ENCODE results near the gene RNF187. TPM values are rescaled to one million over a fixed set of nuclear protein-coding genes. Genes with fewer than 3 reads are reported as not detected.
"Not testable (repeated sequence)": the region's sequence is repeated elsewhere in the genome, so short reads cannot be mapped to it uniquely, and the experiment has no call there.

RNF187 gene
- total RNA-seq, 1 donor from 2014 or later = 94.8 TPM

DNA sequence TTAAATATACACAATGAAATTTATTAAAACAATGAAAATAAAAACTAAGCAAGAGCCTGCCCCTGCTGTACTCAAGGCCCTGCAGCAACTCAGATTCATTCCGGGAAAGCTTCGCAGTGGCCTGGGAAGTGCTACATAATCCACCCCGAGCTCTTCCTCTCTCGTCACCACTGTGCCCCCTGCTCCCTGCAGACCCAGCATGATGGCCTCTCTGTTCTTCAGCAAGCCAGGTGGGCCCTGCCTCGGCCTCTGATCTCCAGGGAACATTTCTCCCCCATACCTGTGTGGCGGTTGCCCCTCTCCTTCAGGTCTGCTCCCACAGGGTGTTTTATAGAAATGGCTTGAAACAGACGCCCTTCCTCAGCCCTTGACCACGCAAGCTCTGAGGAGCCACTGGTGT is 10.6 kb downstream of the RNF187 start:
- no peaks in the 10 kb centered on the region for H3K4me1 Mint-ChIP-seq (ENCODE audit: low read depth)
- TF ChIP-seq, protein P1, sequence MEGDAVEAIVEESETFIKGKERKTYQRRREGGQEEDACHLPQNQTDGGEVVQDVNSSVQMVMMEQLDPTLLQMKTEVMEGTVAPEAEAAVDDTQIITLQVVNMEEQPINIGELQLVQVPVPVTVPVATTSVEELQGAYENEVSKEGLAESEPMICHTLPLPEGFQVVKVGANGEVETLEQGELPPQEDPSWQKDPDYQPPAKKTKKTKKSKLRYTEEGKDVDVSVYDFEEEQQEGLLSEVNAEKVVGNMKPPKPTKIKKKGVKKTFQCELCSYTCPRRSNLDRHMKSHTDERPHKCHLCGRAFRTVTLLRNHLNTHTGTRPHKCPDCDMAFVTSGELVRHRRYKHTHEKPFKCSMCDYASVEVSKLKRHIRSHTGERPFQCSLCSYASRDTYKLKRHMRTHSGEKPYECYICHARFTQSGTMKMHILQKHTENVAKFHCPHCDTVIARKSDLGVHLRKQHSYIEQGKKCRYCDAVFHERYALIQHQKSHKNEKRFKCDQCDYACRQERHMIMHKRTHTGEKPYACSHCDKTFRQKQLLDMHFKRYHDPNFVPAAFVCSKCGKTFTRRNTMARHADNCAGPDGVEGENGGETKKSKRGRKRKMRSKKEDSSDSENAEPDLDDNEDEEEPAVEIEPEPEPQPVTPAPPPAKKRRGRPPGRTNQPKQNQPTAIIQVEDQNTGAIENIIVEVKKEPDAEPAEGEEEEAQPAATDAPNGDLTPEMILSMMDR (IDR thresholded peaks at IDR 0.05; ENCODE audit: unreplicated experiment) = no peak
- H3K9me3 Mint-ChIP-seq (ENCODE audit: low read depth) = no peaks in the 10 kb centered on the region
- peaks cover 13% of the 10 kb centered on the region for H3K36me3 Mint-ChIP-seq (ENCODE audit: insufficient read depth)
- no peak for DNase-seq (ENCODE audit: low spot score, unreplicated experiment)
- no peak overlapping the region for H3K4me3 Mint-ChIP-seq (ENCODE audit: low read depth)
- peaks cover 16% of the 10 kb centered on the region for H3K27me3 Mint-ChIP-seq
- H3K27ac Mint-ChIP-seq = no peak overlapping the region

GRCh38 chr1:228500143-228500734 is 13.1 kb downstream of the RNF187 start:
- Mint-ChIP-seq H3K4me3 (ENCODE audit: low read depth) (no peak overlapping the region), H3K4me1 (ENCODE audit: low read depth) (no peaks in the 10 kb centered on the region), H3K9me3 (ENCODE audit: low read depth) (peaks cover under 1% of the 10 kb centered on the region), H3K27me3 (peaks cover 22% of the 10 kb centered on the region), H3K36me3 (ENCODE audit: insufficient read depth) (peaks cover 6% of the 10 kb centered on the region), H3K27ac (no peak overlapping the region)
- DNase-seq (ENCODE audit: low spot score, unreplicated experiment) = no peak
- TF ChIP-seq, protein P1 (IDR thresholded peaks at IDR 0.05; ENCODE audit: unreplicated experiment) = no peak

DNA sequence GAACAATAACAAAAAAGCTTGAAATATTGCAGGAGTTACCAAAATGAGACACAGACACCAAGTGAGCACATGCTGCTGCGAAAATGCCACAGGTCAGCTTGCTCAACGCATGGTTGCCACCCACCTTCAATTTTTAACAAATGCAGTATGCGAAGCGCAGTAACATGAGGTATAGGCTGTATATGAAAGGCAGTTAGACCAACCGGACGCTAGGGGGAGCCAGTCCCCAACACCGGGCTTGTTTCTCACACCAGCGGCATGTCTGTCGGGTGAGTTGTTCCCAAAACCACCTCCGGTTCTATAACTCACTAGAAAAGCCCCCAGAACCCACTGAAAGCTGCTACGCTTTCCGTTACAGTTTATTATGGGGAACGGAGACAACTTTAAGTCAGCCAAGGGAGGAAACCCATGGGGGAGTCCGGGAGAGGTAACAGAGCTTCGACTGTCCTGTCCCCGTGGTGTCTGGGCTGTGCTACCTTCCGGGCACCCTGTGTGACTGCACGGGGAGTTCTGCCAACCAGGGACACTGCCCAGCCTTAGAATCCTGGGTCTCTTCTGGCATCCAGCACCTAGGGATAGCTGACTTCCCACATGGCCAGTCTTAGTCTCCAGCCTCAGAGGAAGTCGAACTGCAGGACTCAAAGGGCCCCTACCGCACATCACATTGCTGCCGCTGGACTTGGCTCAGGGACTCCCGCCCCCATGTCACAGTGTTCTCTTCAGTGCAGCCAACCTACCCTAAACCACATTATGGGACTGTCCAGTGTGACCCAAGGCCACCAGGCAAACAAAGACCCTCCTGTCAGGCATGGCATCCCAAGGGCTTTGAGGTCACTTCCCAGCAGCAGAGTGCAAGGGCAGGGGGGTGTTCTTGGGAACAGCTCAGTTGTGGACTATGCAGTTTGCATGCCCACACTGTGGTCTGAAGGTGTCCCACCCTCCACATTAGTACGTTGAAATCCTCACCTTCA is 14.0 kb downstream of the RNF187 start:
- Mint-ChIP-seq H3K36me3 (ENCODE audit: insufficient read depth) (peaks cover 2% of the 10 kb centered on the region), H3K4me1 (ENCODE audit: low read depth) (no peaks in the 10 kb centered on the region), H3K27me3 (peaks cover 22% of the 10 kb centered on the region), H3K9me3 (ENCODE audit: low read depth) (peaks cover 4% of the 10 kb centered on the region), H3K4me3 (ENCODE audit: low read depth) (no peak overlapping the region), H3K27ac (no peak overlapping the region)
- TF ChIP-seq, protein P1 (IDR thresholded peaks at IDR 0.05; ENCODE audit: unreplicated experiment) = peak; percentile 93
- DNase-seq (ENCODE audit: low spot score, unreplicated experiment) = peak; percentile 71

- Mint-ChIP-seq H3K27me3 (peaks cover 27% of the 10 kb centered on the region), H3K27ac (no peak overlapping the region), H3K4me1 (ENCODE audit: low read depth) (no peaks in the 10 kb centered on the region), H3K9me3 (ENCODE audit: low read depth) (peaks cover 4% of the 10 kb centered on the region), H3K36me3 (ENCODE audit: insufficient read depth) (no peaks in the 10 kb centered on the region), H3K4me3 (ENCODE audit: low read depth) (no peak overlapping the region)
- no peak for DNase-seq (ENCODE audit: low spot score, unreplicated experiment)
- TF ChIP-seq, protein P1 (IDR thresholded peaks at IDR 0.05; ENCODE audit: unreplicated experiment) = no peak
Observed at GRCh38 chr1:228502522-228502921, 15.3 kb downstream of the RNF187 start.

- H3K9me3 Mint-ChIP-seq (ENCODE audit: low read depth); H3K4me3 Mint-ChIP-seq (ENCODE audit: low read depth); H3K36me3 Mint-ChIP-seq (ENCODE audit: insufficient read depth); H3K4me1 Mint-ChIP-seq (ENCODE audit: low read depth); H3K27ac Mint-ChIP-seq; DNase-seq (ENCODE audit: low spot score, unreplicated experiment): not testable (repeated sequence)
- peaks cover 47% of the 10 kb centered on the region for H3K27me3 Mint-ChIP-seq
Observed at GRCh38 chr1:228505944-228506343, 18.8 kb downstream of the RNF187 start.

All from progenitor cell of endocrine pancreas (in vitro differentiated cells).